ENCODE results near the gene ACER3. TPM values are rescaled to one million over a fixed set of nuclear protein-coding genes. Genes with fewer than 3 reads are reported as not detected.
"Not testable (repeated sequence)": the region's sequence is repeated elsewhere in the genome, so short reads cannot be mapped to it uniquely, and the experiment has no call there.

ACER3 gene
- total RNA-seq, 1 donor from 2014 or later: 11.7 TPM

- no peak for DNase-seq (ENCODE audit: low read depth, low spot score)
Observed at GRCh38 chr11:76836613-76837291, 24.0 kb upstream of the ACER3 start.

- no peak for DNase-seq (ENCODE audit: low read depth, low spot score)
Observed at GRCh38 chr11:76837696-76838677, 22.7 kb upstream of the ACER3 start.

- no peak for DNase-seq (ENCODE audit: low read depth, low spot score)
Observed at GRCh38 chr11:76838678-76839068, 22.0 kb upstream of the ACER3 start.

GRCh38 chr11:76839311-76839710 lies 21.4 kb upstream of the ACER3 start:
- no peak for DNase-seq (ENCODE audit: low read depth, low spot score)

GRCh38 chr11:76841923-76842452 lies 18.7 kb upstream of the ACER3 start:
- DNase-seq (ENCODE audit: low read depth, low spot score): no peak

- no peak for DNase-seq (ENCODE audit: low read depth, low spot score)
Observed at GRCh38 chr11:76843907-76844306, 16.8 kb upstream of the ACER3 start.

- DNase-seq (ENCODE audit: low read depth, low spot score): no peak
Observed at GRCh38 chr11:76844511-76844910, 16.2 kb upstream of the ACER3 start.

GRCh38 chr11:76845069-76845468 lies 15.6 kb upstream of the ACER3 start:
- no peak for DNase-seq (ENCODE audit: low read depth, low spot score)

GRCh38 chr11:76846441-76846840 lies 14.3 kb upstream of the ACER3 start:
- DNase-seq (ENCODE audit: low read depth, low spot score): no peak

GRCh38 chr11:76849376-76849775 lies 11.3 kb upstream of the ACER3 start:
- DNase-seq (ENCODE audit: low read depth, low spot score): no peak

GRCh38 chr11:76850130-76850529 lies 10.6 kb upstream of the ACER3 start:
- no peak for DNase-seq (ENCODE audit: low read depth, low spot score)

GRCh38 chr11:76850815-76851214 lies 9.9 kb upstream of the ACER3 start:
- DNase-seq (ENCODE audit: low read depth, low spot score): no peak

- DNase-seq (ENCODE audit: low read depth, low spot score): no peak
Observed at GRCh38 chr11:76854709-76855108, 6.0 kb upstream of the ACER3 start.

GRCh38 chr11:76855670-76856069 lies 5.0 kb upstream of the ACER3 start:
- not testable (repeated sequence) for DNase-seq (ENCODE audit: low read depth, low spot score)

GRCh38 chr11:76856106-76856505 lies 4.6 kb upstream of the ACER3 start:
- no peak for DNase-seq (ENCODE audit: low read depth, low spot score)

- DNase-seq (ENCODE audit: low read depth, low spot score): no peak
Observed at GRCh38 chr11:76856571-76856970, 4.1 kb upstream of the ACER3 start.

- no peak for DNase-seq (ENCODE audit: low read depth, low spot score)
Observed at GRCh38 chr11:76857781-76858410, 2.8 kb upstream of the ACER3 start.

- DNase-seq (ENCODE audit: low read depth, low spot score): no peak
Observed at GRCh38 chr11:76859708-76860227, 950 bp upstream of the ACER3 start.

- DNase-seq (ENCODE audit: low read depth, low spot score): no peak
Observed at GRCh38 chr11:76861490-76861953, 804 bp downstream of the ACER3 start.

- DNase-seq (ENCODE audit: low read depth, low spot score): not testable (repeated sequence)
Observed at GRCh38 chr11:76862794-76863193, 2.1 kb downstream of the ACER3 start.

- no peak for DNase-seq (ENCODE audit: low read depth, low spot score)
Observed at GRCh38 chr11:76863196-76863777, 2.6 kb downstream of the ACER3 start.
